Testis (tissue), 2 donors: ENCODE data around the gene IGF2R.

Experiments
- POLR2A ChIP-seq: fragments of 450-650 bp; IDR thresholded peaks from one replicate; pipeline ENCODE4 v1.6.1; 2017; ENCODE audit warnings: antibody characterized with exemption, mild to moderate bottlenecking, moderate library complexity
- TF ChIP-seq, protein P1 (sequence below), 3 experiments: fragments of 450-650 bp in 2 of 3; fragments of 200-600 bp in 1 of 3; sonication (generic) in 1 of 3; IDR thresholded peaks; one replicate each; pipeline ENCODE4 v1.5.1; 2016 to 2019; ENCODE audit warnings: antibody characterized with exemption in 3 of 3, mild to moderate bottlenecking in 2 of 3, moderate library complexity in 1 of 3

DNA sequence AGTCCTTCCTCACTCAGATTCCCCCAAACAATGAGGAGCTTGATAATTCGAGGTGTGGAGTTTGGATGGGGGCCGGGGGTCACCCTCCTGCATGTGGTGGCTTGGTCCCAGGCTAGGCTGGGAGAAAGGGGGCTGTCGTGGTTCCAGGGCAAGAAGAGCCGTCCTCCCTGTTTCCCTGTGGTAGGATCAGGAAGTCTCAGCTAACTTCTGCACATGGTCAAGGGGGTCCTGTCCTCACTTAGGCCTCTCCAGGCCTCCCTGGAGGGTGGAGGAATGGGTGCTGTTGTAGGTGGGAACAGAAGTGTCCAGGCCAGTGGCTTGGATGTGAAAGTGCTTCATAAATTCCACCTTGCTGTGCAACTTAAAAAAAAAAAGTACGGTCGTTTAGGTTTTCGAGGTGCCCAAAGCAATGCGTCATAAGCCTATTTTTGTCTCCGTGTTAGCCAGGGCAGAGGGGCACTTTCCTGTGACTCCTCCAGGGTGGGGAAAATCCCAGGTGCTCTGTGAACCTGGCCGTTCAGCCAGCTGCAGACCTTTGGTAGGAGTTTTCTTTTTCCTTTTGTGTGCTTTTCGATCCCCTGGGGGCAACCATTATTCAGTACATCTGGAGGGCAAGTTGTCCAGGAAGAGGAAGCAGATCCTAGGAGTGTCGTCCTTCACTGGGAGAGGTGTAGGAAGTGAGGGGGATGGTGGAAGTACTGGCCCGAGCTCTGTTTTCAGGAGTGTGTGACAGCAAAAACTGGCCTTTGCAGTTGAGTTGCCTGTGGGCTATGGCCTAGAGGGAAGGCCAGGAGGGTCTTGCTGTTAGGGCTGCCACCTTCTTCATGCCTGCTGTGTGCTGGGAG, 9.6 kb downstream of the IGF2R start:
- no peak for TF ChIP-seq POLR2A
- TF ChIP-seq, protein P1, sequence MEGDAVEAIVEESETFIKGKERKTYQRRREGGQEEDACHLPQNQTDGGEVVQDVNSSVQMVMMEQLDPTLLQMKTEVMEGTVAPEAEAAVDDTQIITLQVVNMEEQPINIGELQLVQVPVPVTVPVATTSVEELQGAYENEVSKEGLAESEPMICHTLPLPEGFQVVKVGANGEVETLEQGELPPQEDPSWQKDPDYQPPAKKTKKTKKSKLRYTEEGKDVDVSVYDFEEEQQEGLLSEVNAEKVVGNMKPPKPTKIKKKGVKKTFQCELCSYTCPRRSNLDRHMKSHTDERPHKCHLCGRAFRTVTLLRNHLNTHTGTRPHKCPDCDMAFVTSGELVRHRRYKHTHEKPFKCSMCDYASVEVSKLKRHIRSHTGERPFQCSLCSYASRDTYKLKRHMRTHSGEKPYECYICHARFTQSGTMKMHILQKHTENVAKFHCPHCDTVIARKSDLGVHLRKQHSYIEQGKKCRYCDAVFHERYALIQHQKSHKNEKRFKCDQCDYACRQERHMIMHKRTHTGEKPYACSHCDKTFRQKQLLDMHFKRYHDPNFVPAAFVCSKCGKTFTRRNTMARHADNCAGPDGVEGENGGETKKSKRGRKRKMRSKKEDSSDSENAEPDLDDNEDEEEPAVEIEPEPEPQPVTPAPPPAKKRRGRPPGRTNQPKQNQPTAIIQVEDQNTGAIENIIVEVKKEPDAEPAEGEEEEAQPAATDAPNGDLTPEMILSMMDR (IDR thresholded peaks at IDR 0.05), result no peak
